Kidney (tissue), 14 donors: ENCODE data around the gene CYRIA. TPM values are rescaled to one million over a fixed set of nuclear protein-coding genes. Genes with fewer than 3 reads are reported as not detected.

ENCODE experiments used
- DNase-seq, 5 donors: peaks; one replicate each; pipeline ENCODE4 v3.0.0-alpha.2; 2013 to 2020
- FAIRE-seq: peaks from 2 replicates; lab custom pipeline; 2012; peaks lifted over from hg19 to GRCh38; lab: Jason Lieb, UNC
- H3K27ac ChIP-seq, 2 donors: one replicate each; pipeline ENCODE4 v1.7.0; 2013; ENCODE audit warnings: low read depth in 2 of 2, low read length in 2 of 2, inconsistent platforms in 1 of 2
- H3K27me3 ChIP-seq: one replicate; pipeline ENCODE4 v1.7.1; 2013; ENCODE audit warnings: low read length, inconsistent platforms; ENCODE audit not compliant: control insufficient read depth, insufficient read depth
- H3K36me3 ChIP-seq, 3 donors: one replicate each; pipeline versions ENCODE4 v1.7.0 to v1.7.1; 2013; ENCODE audit warnings: low read length in 3 of 3, control low read depth in 1 of 3, inconsistent platforms in 1 of 3; ENCODE audit not compliant: insufficient read depth in 3 of 3, control insufficient read depth in 2 of 3
- H3K4me1 ChIP-seq, 3 donors: one replicate each; pipeline versions ENCODE4 v1.7.0 to v1.7.1; 2013; ENCODE audit warnings: low read length in 3 of 3, inconsistent platforms in 1 of 3, low read depth in 1 of 3; ENCODE audit not compliant: control insufficient read depth in 2 of 3, insufficient read depth in 2 of 3
- H3K4me3 ChIP-seq, 3 donors: one replicate each; pipeline versions ENCODE4 v1.7.0 to v1.8.1; 2013; ENCODE audit warnings: low read length in 3 of 3, control low read depth in 1 of 3, inconsistent platforms in 1 of 3
- H3K9ac ChIP-seq, 3 donors: one replicate each; pipeline versions ENCODE4 v1.7.0 to v1.7.1; 2013; ENCODE audit warnings: low read length in 3 of 3, control low read depth in 1 of 3, inconsistent platforms in 1 of 3
- H3K9me3 ChIP-seq, 3 donors: one replicate each; pipeline versions ENCODE4 v1.7.0 to v1.7.1; 2013; ENCODE audit warnings: low read length in 3 of 3, control low read depth in 1 of 3, inconsistent platforms in 1 of 3; ENCODE audit not compliant: control insufficient read depth in 2 of 3, insufficient read depth in 1 of 3
- intact Hi-C: fragments of 100-400 bp; cut with DNase I; formaldehyde crosslinking; loops from one replicate; pipeline ENCODE4 v1.11.1; 2022
- polyA plus RNA-seq: library from polyadenylated mRNA; stranded (reverse); fragments of 350-450 nt; fragmentation: Illumina TruSeq; extraction: RNeasy Lipid Tissue Mini Kit (QIAGEN cat#74804); gene quantifications from one replicate; pipeline ENCODE4 v1.2.3, GENCODE V29; 2014; ENCODE audit warnings: low read depth, low replicate concordance; ENCODE audit not compliant: insufficient read depth
- total RNA-seq: library from RNA; stranded (reverse); fragmentation: NEBNext Ultra II Directional; extraction: Animal tissue kit (Norgen Biotek cat#: 25700); gene quantifications from one replicate; pipeline ENCODE4 v1.2.1, GENCODE V29; 2021
- TF ChIP-seq, protein P1 (sequence below): IDR thresholded peaks from 3 replicates; pipeline ENCODE4 v1.5.1; 2012; ENCODE audit warnings: mild to moderate bottlenecking, moderate library complexity, borderline replicate concordance; ENCODE audit not compliant: insufficient read depth; ENCODE audit errors: extremely low read depth
- donor health status: control.
- donor health status: control.
- donor health status: control.
- donor health status: control.
- donor health status: control.
- donor health status: DM: yes; HTN: yes; CAD: no.
- donor health status: Normal renal cell carcinoma (clear cell type).

The CYRIA gene
- total and polyA plus RNA-seq, 2 donors from 2014 or later = 1.0 to 11.8 TPM

DNA sequence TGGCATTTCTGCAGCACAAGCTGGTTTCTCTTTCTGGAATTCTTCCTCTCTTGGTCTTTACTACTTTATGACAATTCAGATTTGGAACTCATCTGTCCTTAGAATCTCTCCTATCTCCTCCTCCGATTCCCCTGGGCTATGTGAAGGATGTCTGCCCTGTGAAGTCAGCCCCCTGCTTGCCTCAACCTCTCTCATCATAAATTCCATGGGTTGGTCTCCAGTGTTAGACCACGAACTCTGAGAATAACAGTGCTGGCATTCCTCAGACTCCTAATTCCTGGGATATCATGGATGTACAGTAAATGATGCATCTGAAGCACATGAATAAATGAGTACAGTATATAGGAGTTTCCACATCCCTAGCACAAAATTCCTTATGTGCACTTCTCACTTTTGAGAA is 21.0 kb upstream of the CYRIA start:
- Histone ChIP-seq H3K4me3 (no peak overlapping the region), H3K4me1 (no peaks in the 10 kb centered on the region), H3K36me3 (no peaks in the 10 kb centered on the region), H3K9ac (no peak overlapping the region), H3K9me3 (no peaks in the 10 kb centered on the region), H3K27me3 (no peaks in the 10 kb centered on the region), H3K27ac (no peak overlapping the region)
- TF ChIP-seq, protein P1, sequence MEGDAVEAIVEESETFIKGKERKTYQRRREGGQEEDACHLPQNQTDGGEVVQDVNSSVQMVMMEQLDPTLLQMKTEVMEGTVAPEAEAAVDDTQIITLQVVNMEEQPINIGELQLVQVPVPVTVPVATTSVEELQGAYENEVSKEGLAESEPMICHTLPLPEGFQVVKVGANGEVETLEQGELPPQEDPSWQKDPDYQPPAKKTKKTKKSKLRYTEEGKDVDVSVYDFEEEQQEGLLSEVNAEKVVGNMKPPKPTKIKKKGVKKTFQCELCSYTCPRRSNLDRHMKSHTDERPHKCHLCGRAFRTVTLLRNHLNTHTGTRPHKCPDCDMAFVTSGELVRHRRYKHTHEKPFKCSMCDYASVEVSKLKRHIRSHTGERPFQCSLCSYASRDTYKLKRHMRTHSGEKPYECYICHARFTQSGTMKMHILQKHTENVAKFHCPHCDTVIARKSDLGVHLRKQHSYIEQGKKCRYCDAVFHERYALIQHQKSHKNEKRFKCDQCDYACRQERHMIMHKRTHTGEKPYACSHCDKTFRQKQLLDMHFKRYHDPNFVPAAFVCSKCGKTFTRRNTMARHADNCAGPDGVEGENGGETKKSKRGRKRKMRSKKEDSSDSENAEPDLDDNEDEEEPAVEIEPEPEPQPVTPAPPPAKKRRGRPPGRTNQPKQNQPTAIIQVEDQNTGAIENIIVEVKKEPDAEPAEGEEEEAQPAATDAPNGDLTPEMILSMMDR = no peak
- FAIRE-seq (no peak), DNase-seq (no peak)
- intact Hi-C loops = no loop called here

GRCh38 chr2:16685340-16685715 is 19.7 kb upstream of the CYRIA start:
- H3K27ac ChIP-seq = no peak overlapping the region
- H3K27me3 ChIP-seq = no peaks in the 10 kb centered on the region
- FAIRE-seq (no peak), DNase-seq (no peak)
- intact Hi-C loops = no loop called here
- no peaks in the 10 kb centered on the region for H3K36me3 ChIP-seq
- no peaks in the 10 kb centered on the region for H3K9me3 ChIP-seq
- no peak overlapping the region for H3K9ac ChIP-seq
- H3K4me3 ChIP-seq = no peak overlapping the region
- TF ChIP-seq, protein P1 = no peak
- H3K4me1 ChIP-seq = no peaks in the 10 kb centered on the region

DNA sequence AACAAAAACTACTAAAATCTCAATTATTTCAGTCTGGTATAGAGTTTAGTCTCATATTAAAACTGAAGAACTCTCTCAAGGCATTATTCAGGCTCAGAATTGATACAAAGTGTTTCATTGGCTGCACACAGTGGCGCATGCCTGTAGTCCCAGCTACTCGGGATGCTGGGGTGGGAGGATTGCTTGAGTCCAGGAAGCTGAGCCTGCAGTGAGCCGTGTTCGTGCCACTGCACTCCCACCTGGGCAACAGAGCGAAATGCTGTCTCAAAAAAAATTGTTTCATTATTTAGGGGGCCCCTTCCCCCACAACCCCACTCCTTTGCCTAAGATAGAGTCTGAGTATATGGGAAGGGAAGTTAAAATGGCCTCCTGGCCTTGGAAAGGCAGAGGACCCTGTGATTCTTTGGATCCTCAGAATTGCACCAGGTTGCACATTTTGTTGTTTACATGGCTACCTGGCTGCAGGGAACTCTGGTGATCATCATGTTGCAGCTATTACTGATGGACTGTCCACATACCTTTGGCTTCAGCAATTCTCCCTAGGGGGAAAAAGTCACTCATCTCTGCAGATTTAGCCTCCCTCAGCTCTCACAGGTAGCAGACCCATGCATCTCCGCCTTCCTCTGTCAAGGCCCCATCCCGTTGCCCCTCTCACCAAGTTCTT is 19.2 kb upstream of the CYRIA start:
- Histone ChIP-seq H3K9ac (no peak overlapping the region), H3K27ac (no peak overlapping the region), H3K9me3 (no peaks in the 10 kb centered on the region), H3K4me1 (no peaks in the 10 kb centered on the region), H3K27me3 (no peaks in the 10 kb centered on the region), H3K4me3 (no peak overlapping the region), H3K36me3 (no peaks in the 10 kb centered on the region)
- intact Hi-C loops = no loop called here
- no peak for FAIRE-seq
- TF ChIP-seq, protein P1 = no peak
- DNase-seq = no peak

DNA sequence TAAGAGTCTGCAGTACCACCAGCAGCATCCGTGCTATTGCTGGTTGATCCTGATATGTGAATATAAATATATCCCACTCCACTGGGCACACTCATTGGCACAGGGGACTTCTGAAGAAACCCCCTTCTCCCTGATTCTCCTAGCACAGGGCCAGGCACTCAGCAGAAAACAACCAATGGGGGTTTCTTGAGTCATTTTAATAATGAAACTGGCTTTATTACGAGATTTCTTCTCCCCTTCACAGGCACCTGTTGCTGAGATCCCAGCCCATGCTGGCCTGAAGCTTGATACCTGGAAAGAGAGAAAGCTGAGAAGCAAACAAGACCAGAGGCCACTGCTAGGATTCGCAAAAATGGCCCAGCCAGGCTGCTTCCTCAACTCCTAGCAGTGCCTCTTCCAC is 17.9 kb upstream of the CYRIA start:
- no peak for DNase-seq
- Histone ChIP-seq H3K4me1 (no peaks in the 10 kb centered on the region), H3K9ac (no peak overlapping the region), H3K4me3 (no peak overlapping the region), H3K27me3 (no peaks in the 10 kb centered on the region), H3K36me3 (no peaks in the 10 kb centered on the region), H3K9me3 (no peaks in the 10 kb centered on the region), H3K27ac (no peak overlapping the region)
- TF ChIP-seq, protein P1 = no peak
- FAIRE-seq = no peak
- intact Hi-C loops = no loop called here
